Prostate gland (tissue), 2 donors: ENCODE results near the gene RAI1.

Experiments
- CTCF ChIP-seq, 4 experiments: fragments of 200-600 bp in 2 of 4; fragments of 450-650 bp in 2 of 4; sonication (generic) in 2 of 4; IDR thresholded peaks; 1 replicate in 3 of 4; 2 replicates in 1 of 4; pipeline ENCODE4 v1.5.1; 2016 to 2019; ENCODE audit warnings: antibody characterized with exemption in 4 of 4, mild to moderate bottlenecking in 2 of 4, moderate library complexity in 2 of 4
- POLR2A ChIP-seq: fragments of 450-650 bp; IDR thresholded peaks from one replicate; pipeline ENCODE4 v1.6.1; 2016; ENCODE audit warnings: antibody characterized with exemption, mild to moderate bottlenecking

- no peak for TF ChIP-seq CTCF (IDR thresholded peaks at IDR 0.05)
- peak; percentile 37 for TF ChIP-seq POLR2A
Observed at GRCh38 chr17:17843096-17843495, 161.8 kb downstream of the RAI1 start.
